Measurements from ENCODE around the gene PCSK9. TPM values are rescaled to one million over a fixed set of nuclear protein-coding genes. Genes with fewer than 3 reads are reported as not detected.

Gene PCSK9
- total RNA-seq, 2 experiments from 2014 or later: not detected

DNA sequence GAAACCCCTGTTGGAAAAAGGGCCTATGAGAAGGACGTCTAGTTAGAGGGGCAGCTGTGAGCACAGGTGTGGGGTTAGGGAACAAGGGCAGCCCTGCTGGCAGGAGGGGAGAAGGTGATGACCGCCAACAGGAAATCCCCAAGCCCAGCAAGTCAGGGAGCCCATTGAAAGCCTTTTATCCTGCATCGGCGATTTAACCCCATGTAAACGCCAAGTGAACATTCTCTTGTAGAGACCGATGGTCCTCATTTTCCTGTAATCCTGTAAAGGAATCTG, 41.7 kb upstream of the PCSK9 start:
- Mint-ChIP-seq H3K4me3 (no peak overlapping the region), H3K9me3 (no peaks in the 10 kb centered on the region), H3K36me3 (no peaks in the 10 kb centered on the region), H3K4me1 (ENCODE audit: low read depth) (peaks cover 21% of the 10 kb centered on the region), H3K27ac (no peak overlapping the region), H3K27me3 (peaks cover 30% of the 10 kb centered on the region)
- ChIA-PET CTCF (interaction anchor here (0.7 to 8.3 kb wide), 5 partner anchors 11 to 944 kb away, joined by 3 to 261 read pairs (median 23); partner anchors contain the start of gene TCEANC2), POLR2A (no interaction called here)
- intact Hi-C loops (cut with micrococcal nuclease): no loop called here
- no peak for DNase-seq

DNA sequence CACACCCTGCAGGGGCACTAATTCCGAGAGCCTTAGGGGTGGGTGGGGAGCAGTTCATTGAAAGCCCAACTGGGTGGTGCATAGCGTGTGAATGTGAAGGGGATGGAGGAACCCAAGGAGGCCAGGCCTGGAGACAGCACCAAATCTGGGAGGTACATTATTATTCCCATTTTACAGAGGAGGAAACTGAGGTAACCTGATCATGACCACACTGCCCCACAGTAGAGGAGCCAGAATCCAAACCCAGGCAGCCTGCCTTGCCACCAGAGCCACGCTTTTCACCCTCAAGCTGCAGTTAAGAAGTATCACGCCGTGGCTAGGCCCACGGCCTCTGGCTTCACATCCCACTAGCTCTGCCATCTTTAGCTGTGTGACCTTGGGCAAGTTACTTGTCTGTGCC, 41.2 kb upstream of the PCSK9 start:
- Mint-ChIP-seq H3K4me3 (no peak overlapping the region), H3K9me3 (no peaks in the 10 kb centered on the region), H3K27ac (no peak overlapping the region), H3K27me3 (peaks cover 30% of the 10 kb centered on the region), H3K4me1 (ENCODE audit: low read depth) (peaks cover 21% of the 10 kb centered on the region), H3K36me3 (no peaks in the 10 kb centered on the region)
- intact Hi-C loops (cut with micrococcal nuclease): no loop called here
- ChIA-PET CTCF (interaction anchor here (1.1 to 8.3 kb wide), 3 partner anchors 24 to 49 kb away, joined by 3 to 261 read pairs (median 23); no protein-coding TSS in a partner anchor), POLR2A (no interaction called here)
- no peak for DNase-seq

- POLR2A ChIA-PET: no interaction called here
- DNase-seq: no peak
- Mint-ChIP-seq H3K27ac (no peak within 1 kb of the TSS), H3K4me1 (ENCODE audit: low read depth) (peaks cover 21% of the 10 kb centered on the region), H3K27me3 (peaks cover 30% of the 10 kb centered on the region), H3K9me3 (no peaks in the 10 kb centered on the region), H3K4me3 (no peak within 1 kb of the TSS), H3K36me3 (no peaks in the 10 kb centered on the region)
- CTCF ChIA-PET: interaction anchor here (1.1 to 8.3 kb wide), 2 partner anchors 24 to 50 kb away, joined by 3 to 261 read pairs; no protein-coding TSS in a partner anchor
- intact Hi-C loops (cut with micrococcal nuclease): no loop called here
Observed at GRCh38 chr1:54998677-54999076, 40.7 kb upstream of the PCSK9 start, which contains the start of gene BSND. BSND (plus strand) TSS chr1:54998933; CDS start chr1:54999187, 254 bp downstream.

DNA sequence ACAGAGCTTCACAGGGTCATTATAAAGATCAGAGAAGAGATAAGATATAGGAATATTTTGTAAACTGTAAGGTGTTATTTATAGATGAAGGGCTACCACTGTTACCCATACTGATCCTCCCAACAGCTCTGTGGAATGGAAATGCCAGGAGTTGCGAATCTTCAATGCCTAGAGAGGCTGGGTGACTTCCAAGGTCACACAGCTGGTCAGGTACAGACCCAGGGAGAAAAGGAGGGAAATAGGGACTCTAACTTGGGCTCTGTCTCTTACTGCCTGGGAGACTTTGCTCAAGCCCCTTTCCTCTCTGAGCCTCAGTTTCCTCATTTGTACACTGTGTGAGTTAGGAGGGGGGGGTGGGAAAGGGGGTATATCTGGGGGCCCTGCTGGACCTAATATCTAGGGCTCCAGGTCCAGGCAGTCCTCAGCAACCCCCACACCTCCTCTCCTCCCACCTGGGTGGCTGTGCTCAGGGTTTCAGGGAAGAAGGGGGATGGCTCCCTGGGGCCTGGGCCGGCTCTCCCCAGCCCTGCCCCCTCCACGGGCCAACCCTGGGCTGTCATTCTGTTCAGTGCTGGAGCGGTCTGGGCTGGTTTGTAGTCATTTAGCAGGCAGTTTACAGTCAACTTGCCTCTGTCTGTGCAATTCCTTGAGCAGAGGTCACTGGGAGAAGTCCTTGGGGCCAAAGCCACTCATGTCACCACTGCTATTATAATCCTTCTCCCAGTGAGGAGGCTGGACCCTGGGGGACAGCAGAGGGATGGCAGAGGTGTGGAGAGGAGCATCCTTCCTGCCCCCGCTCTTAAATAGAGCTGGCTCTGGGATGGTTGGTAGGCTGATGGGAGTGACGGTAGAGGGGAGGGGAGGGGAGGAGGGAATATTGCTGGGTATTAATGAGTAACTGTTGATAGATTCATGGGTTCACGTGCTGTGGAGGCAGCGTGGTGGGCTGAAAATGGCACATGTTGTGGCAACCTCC, 39.0 kb upstream of the PCSK9 start:
- ChIA-PET POLR2A (no interaction called here), CTCF (interaction anchor here (0.9 to 1.5 kb wide), 4 partner anchors 22 to 55 kb away, joined by 3 to 5 read pairs (median 4); no protein-coding TSS in a partner anchor)
- H3K9me3 Mint-ChIP-seq: no peaks in the 10 kb centered on the region
- H3K4me3 Mint-ChIP-seq: no peak overlapping the region
- intact Hi-C loops (cut with micrococcal nuclease): no loop called here
- peaks cover 27% of the 10 kb centered on the region for H3K27me3 Mint-ChIP-seq
- no peak overlapping the region for H3K27ac Mint-ChIP-seq
- no peaks in the 10 kb centered on the region for H3K36me3 Mint-ChIP-seq
- no peak for DNase-seq
- peaks cover 18% of the 10 kb centered on the region for H3K4me1 Mint-ChIP-seq (ENCODE audit: low read depth)

DNA sequence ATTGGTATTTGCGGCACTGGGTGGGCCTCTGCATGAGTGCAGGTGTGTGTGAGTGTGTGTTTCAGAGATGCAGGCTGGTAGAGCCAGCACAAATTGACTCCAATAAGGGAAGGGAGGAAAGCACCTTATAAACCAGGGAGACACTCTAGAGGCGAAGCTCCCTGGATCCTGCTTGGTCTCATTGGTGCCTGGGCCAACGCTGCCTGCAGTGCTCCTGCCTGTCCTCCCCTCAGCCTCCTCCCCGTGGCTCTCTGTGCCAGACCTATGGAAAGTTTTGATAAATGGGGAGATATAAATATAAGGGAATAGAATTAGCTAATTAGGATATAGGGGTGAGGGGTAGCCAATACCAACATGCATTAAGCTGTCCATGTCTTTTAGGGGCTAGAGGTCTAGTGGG, 38.0 kb upstream of the PCSK9 start:
- Mint-ChIP-seq H3K4me3 (no peak overlapping the region), H3K27me3 (peaks cover 19% of the 10 kb centered on the region), H3K9me3 (no peaks in the 10 kb centered on the region), H3K36me3 (no peaks in the 10 kb centered on the region), H3K4me1 (ENCODE audit: low read depth) (peaks cover 8% of the 10 kb centered on the region), H3K27ac (no peak overlapping the region)
- ChIA-PET CTCF (interaction anchor here (1.9 to 2.5 kb wide), 2 partner anchors 51 to 56 kb away, joined by 8 read pairs; no protein-coding TSS in a partner anchor), POLR2A (no interaction called here)
- intact Hi-C loops (cut with micrococcal nuclease): no loop called here
- no peak for DNase-seq

DNA sequence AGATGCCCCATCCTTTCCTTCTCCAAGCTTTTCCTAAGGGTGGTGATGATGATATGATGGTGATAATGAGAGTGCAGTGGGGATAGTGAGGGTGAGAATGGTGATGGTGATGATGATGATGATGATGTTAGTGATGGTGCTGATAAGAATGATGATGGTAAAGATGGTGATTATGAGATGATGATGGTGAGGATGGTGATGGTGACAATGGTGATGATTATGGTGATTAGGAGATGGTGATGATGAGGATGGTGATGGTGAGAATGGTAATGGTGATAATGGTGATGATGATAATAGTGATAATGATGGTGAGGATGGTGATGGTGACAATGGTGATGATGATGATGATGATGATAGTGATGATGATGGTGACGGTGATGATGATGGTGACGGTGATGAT, 36.7 kb upstream of the PCSK9 start:
- H3K4me1 Mint-ChIP-seq (ENCODE audit: low read depth): no peaks in the 10 kb centered on the region
- intact Hi-C loops (cut with micrococcal nuclease): no loop called here
- CTCF ChIA-PET: interaction anchor here (1.9 to 2.5 kb wide), 2 partner anchors 52 to 58 kb away, joined by 8 read pairs; no protein-coding TSS in a partner anchor
- peaks cover 8% of the 10 kb centered on the region for H3K27me3 Mint-ChIP-seq
- H3K27ac Mint-ChIP-seq: no peak overlapping the region
- H3K9me3 Mint-ChIP-seq: no peaks in the 10 kb centered on the region
- H3K36me3 Mint-ChIP-seq: no peaks in the 10 kb centered on the region
- DNase-seq: no peak
- H3K4me3 Mint-ChIP-seq: no peak overlapping the region
- POLR2A ChIA-PET: no interaction called here

DNA sequence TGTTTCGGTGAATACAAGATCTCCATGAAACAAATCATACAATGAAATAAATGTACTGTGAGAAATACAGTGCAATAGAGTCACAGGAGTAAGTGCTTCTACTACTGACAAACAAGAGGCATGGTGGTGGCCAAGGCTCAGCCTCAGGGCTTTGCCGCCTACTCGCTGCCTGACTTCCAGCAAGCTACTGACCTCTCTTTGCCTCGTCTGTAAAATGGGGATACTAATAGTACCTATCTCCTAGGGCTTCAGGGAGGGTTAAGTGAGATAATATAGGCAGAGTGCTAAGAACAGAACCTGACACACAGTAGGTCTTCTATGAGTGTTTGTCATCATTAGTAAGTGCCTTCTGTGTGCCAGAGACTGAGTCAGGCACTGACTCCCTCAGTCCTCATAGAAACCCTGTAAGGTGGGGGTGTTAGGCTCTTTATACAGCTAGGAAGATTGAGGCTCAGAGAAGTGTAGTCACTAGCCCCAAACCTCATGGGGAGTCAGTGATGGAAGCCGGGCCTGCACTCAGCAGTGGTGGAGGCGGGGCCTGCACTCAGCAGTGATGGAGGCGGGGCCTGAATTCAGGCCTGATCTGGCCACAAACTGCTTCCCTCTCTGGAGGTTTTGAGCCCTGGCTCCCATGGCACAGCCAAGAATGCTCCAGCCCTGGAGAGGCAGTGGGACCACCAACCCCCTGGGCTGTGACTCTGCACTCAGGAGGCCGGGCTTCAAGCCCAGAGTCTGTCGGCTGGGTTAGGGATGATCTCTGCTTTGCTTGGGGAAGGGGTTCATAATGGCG, 33.8 kb upstream of the PCSK9 start:
- intact Hi-C loops (cut with micrococcal nuclease): no loop called here
- DNase-seq: no peak
- Mint-ChIP-seq H3K27me3 (peaks cover 2% of the 10 kb centered on the region), H3K4me1 (ENCODE audit: low read depth) (no peaks in the 10 kb centered on the region), H3K4me3 (no peak overlapping the region), H3K36me3 (no peaks in the 10 kb centered on the region), H3K27ac (no peak overlapping the region), H3K9me3 (no peaks in the 10 kb centered on the region)
- ChIA-PET POLR2A (no interaction called here), CTCF (interaction anchor here (1.2 kb wide), 1 partner anchor 16 kb away, joined by 3 read pairs; no protein-coding TSS in a partner anchor)

DNA sequence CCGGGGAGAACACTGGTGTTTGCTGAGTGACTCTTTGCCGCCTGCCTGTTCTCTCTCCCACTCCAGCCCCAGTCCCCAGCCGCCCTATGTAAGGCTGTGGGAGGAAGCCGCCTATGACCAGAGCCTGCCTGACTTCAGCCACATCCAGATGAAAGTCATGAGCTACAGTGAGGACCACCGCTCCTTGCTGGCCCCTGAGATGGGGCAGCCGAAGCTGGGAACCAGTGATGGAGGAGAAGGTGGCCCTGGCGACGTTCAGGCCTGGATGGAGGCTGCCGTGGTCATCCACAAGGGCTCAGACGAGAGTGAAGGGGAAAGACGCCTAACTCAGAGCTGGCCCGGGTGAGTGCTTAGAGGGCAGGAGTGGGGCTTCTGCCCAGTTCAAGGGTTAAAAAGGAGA, 32.4 kb upstream of the PCSK9 start:
- Mint-ChIP-seq H3K4me1 (ENCODE audit: low read depth) (no peaks in the 10 kb centered on the region), H3K36me3 (no peaks in the 10 kb centered on the region), H3K9me3 (no peaks in the 10 kb centered on the region), H3K27me3 (no peaks in the 10 kb centered on the region), H3K4me3 (no peak overlapping the region), H3K27ac (no peak overlapping the region)
- intact Hi-C loops (cut with micrococcal nuclease): no loop called here
- ChIA-PET CTCF (interaction anchor here (1.2 to 2.8 kb wide), 3 partner anchors 15 to 62 kb away, joined by 3 to 10 read pairs (median 4); no protein-coding TSS in a partner anchor), POLR2A (no interaction called here)
- DNase-seq: no peak

GRCh38 chr1:55007625-55008024, 31.7 kb upstream of the PCSK9 start:
- Mint-ChIP-seq H3K4me1 (ENCODE audit: low read depth) (no peaks in the 10 kb centered on the region), H3K9me3 (no peaks in the 10 kb centered on the region), H3K27ac (no peak overlapping the region), H3K27me3 (no peaks in the 10 kb centered on the region), H3K4me3 (no peak overlapping the region), H3K36me3 (no peaks in the 10 kb centered on the region)
- no peak for DNase-seq
- CTCF ChIA-PET: interaction anchor here (1.4 to 2.8 kb wide), 2 partner anchors 15 to 62 kb away, joined by 4 to 10 read pairs; no protein-coding TSS in a partner anchor
- intact Hi-C loops (cut with micrococcal nuclease): no loop called here
- POLR2A ChIA-PET: no interaction called here

DNA sequence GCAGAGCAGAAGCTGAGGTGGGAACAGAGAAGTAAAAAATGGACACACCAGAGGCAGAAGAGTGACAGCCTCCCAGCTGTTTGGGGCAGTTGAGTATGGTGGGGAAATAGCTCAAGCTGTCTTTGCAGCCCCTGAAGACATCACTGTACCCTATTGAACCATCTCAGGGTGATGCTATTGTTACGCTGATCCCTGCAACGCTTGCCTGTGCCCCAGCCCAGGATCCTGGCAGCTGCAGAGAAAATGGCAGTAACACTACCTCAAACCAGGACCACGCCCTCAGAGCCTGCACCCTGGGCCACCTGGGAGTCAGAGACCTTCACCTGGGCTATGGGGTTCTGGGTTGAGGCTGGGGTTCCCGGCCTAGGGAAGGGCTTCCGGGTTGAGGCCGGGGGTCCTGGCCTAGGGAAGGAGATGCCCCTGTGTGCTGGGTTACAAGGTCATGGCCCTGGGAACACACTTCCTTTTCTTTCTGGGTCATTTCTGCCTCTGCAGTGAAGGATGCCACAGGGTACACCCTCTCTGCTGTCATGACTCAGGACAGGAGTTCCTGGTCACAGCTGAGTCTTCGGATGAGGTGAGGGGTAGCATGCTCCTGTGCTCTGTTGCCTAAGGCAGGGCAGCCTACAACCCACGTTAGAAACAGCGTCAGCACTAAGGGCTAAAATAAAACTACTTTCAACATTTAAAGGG, 29.0 kb upstream of the PCSK9 start:
- POLR2A ChIA-PET: no interaction called here
- Mint-ChIP-seq H3K27ac (no peak overlapping the region), H3K9me3 (no peaks in the 10 kb centered on the region), H3K4me1 (ENCODE audit: low read depth) (no peaks in the 10 kb centered on the region), H3K4me3 (no peak overlapping the region), H3K36me3 (no peaks in the 10 kb centered on the region), H3K27me3 (peaks cover 4% of the 10 kb centered on the region)
- intact Hi-C loops (cut with micrococcal nuclease): no loop called here
- no peak for DNase-seq
- CTCF ChIA-PET: interaction anchor here (1.2 to 1.6 kb wide), 2 partner anchors 12 to 64 kb away, joined by 3 to 6 read pairs; no protein-coding TSS in a partner anchor

DNA sequence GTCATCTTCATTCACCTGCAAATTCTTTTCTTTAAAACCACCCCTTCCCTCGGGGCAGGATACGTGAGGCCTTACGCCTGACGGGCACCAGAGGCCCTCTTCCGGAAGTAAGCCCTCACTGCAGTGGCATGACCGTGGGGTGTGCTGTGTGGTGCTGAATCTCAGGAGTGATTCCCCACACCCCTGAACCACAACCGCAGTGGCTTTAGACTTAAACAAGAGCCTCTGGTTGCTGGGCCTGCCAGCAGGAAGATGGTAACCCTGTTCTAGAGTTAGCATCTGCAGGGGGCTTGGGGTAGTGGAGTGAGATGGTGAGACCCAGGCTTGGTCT, 28.5 kb upstream of the PCSK9 start:
- H3K36me3 Mint-ChIP-seq: no peaks in the 10 kb centered on the region
- intact Hi-C loops (cut with micrococcal nuclease): no loop called here
- no peak overlapping the region for H3K4me3 Mint-ChIP-seq
- ChIA-PET POLR2A (no interaction called here), CTCF (interaction anchor here (1.6 kb wide), 1 partner anchor 64 kb away, joined by 3 read pairs; no protein-coding TSS in a partner anchor)
- DNase-seq: no peak
- no peaks in the 10 kb centered on the region for H3K4me1 Mint-ChIP-seq (ENCODE audit: low read depth)
- H3K27me3 Mint-ChIP-seq: peaks cover 4% of the 10 kb centered on the region
- H3K9me3 Mint-ChIP-seq: no peaks in the 10 kb centered on the region
- no peak overlapping the region for H3K27ac Mint-ChIP-seq
